Stimulated activated CD4-positive, alpha-beta T cell treated with anti-CD3 and anti-CD28 coated beads, Interleukin-1b, Interleukin-23, amount 100 ng/mL, for 48 hours (primary cell): ENCODE measurements around the gene PIK3C2B.
"Not testable (repeated sequence)": the region's sequence is repeated elsewhere in the genome, so short reads cannot be mapped to it uniquely, and the experiment has no call there.

Source experiments
- DNase-seq: peaks from one replicate; pipeline ENCODE4 v3.0.0-alpha.2; 2020

Gene PIK3C2B

GRCh38 chr1:204494281-204495077 is at the start of gene PIK3C2B:
PIK3C2B (minus strand) TSS chr1:204494805; CDS start chr1:204469802, 25,003 bp downstream.
- peak; percentile 71 for DNase-seq

- no peak for DNase-seq
Observed at GRCh38 chr1:204544321-204544720, 49.7 kb upstream of the PIK3C2B start.

GRCh38 chr1:204541626-204542025 is 47.0 kb upstream of the PIK3C2B start:
- DNase-seq, result no peak

GRCh38 chr1:204532832-204533231 is 38.2 kb upstream of the PIK3C2B start:
- DNase-seq, result no peak

GRCh38 chr1:204530932-204531331 is 36.3 kb upstream of the PIK3C2B start:
- no peak for DNase-seq

- no peak for DNase-seq
Observed at GRCh38 chr1:204529371-204529895, 34.8 kb upstream of the PIK3C2B start.

GRCh38 chr1:204528677-204529076 is 34.1 kb upstream of the PIK3C2B start:
- DNase-seq, result no peak

GRCh38 chr1:204528241-204528640 is 33.6 kb upstream of the PIK3C2B start:
- no peak for DNase-seq

GRCh38 chr1:204524986-204525385 is 30.4 kb upstream of the PIK3C2B start:
- DNase-seq, result no peak

- peak; percentile 42 for DNase-seq
Observed at GRCh38 chr1:204523605-204524215, 29.1 kb upstream of the PIK3C2B start.

GRCh38 chr1:204521941-204522521 is 27.4 kb upstream of the PIK3C2B start:
- not testable (repeated sequence) for DNase-seq

GRCh38 chr1:204520834-204521709 is 26.5 kb upstream of the PIK3C2B start:
- DNase-seq, result peak; percentile 61

GRCh38 chr1:204517382-204517781 is 22.8 kb upstream of the PIK3C2B start:
- DNase-seq, result peak; percentile 32

- peak; percentile 97 for DNase-seq
Observed at GRCh38 chr1:204516180-204516879, 21.7 kb upstream of the PIK3C2B start, which contains the start of gene MDM4. MDM4 (plus strand) TSS chr1:204516406; CDS start chr1:204525519, 9,113 bp downstream.

- no peak for DNase-seq
Observed at GRCh38 chr1:204514828-204515227, 20.2 kb upstream of the PIK3C2B start.

- peak; percentile 46 for DNase-seq
Observed at GRCh38 chr1:204513117-204513716, 18.6 kb upstream of the PIK3C2B start.

GRCh38 chr1:204511366-204511765 is 16.8 kb upstream of the PIK3C2B start:
- DNase-seq, result no peak

- DNase-seq, result no peak
Observed at GRCh38 chr1:204509186-204509635, 14.6 kb upstream of the PIK3C2B start.

- peak; percentile 32 for DNase-seq
Observed at GRCh38 chr1:204507317-204508105, 12.9 kb upstream of the PIK3C2B start.

GRCh38 chr1:204506969-204507316 is 12.3 kb upstream of the PIK3C2B start:
- DNase-seq, result peak; percentile 90
